GM12878 (cell line): ENCODE results near the gene ESRRB. TPM values are rescaled to one million over a fixed set of nuclear protein-coding genes. Genes with fewer than 3 reads are reported as not detected.
A peak's percentile ranks its signal among the peaks of the same experiment; 100 is the strongest.

ENCODE experiments used
- ATAC-seq: fragments of 200-7000 bp; cut with Tn5 transposase; 3 replicates; pipeline ENCODE4 v1.9.1; 2020; ENCODE audit warnings: mild to moderate bottlenecking, moderate library complexity
- BruUV-seq: library from RNA; stranded (reverse); fragments of 400-500 nt; replicated peaks from 2 replicates; lab custom pipeline; 2021; lab: Mats Ljungman, UMichigan
- CTCF ChIA-PET: fragments of 300-600 bp; sonication (Branson Sonifier 250); formaldehyde crosslinking; extraction: SDS; loops from one replicate; lab custom pipeline; 2021; ENCODE audit warnings: inconsistent platforms; lab: Yijun Ruan, JAX
- POLR2A ChIA-PET: fragments of 350-600 bp; formaldehyde crosslinking; extraction: SDS; loops from one replicate; lab custom pipeline; 2021; ENCODE audit warnings: inconsistent platforms; lab: Charles Lee
- RAD21 ChIA-PET: fragments of 300-600 bp; sonication (Branson Sonifier 250); formaldehyde crosslinking; loops from one replicate; lab custom pipeline; 2023; ENCODE audit warnings: antibody characterized with exemption; ENCODE audit not compliant: unreplicated experiment; lab: Charles Lee
- SMC1A ChIA-PET: fragments of 300-600 bp; sonication (Branson Sonifier 250); formaldehyde crosslinking; loops from one replicate; lab custom pipeline; 2023; ENCODE audit not compliant: unreplicated experiment, uncharacterized antibody; lab: Charles Lee
- DNase-seq: peaks from one replicate; pipeline ENCODE4 v3.0.0-alpha.2; 2011; ENCODE audit warnings: low read depth, low spot score
- FAIRE-seq: peaks from 3 replicates; lab custom pipeline; 2011; peaks lifted over from hg19 to GRCh38; lab: Jason Lieb, UNC
- H2AFZ ChIP-seq: 2 replicates; pipeline ENCODE4 v1.6.0; 2011; ENCODE audit warnings: low read depth, low read length, control low read depth; ENCODE audit not compliant: control insufficient read depth
- H3K27ac ChIP-seq: 2 replicates; pipeline ENCODE4 v1.5.1; 2011; ENCODE audit warnings: control low read depth; ENCODE audit not compliant: control insufficient read depth, insufficient read depth
- H3K27me3 ChIP-seq, 2 experiments: replicated peaks in 1 of 2; 2 replicates each; pipeline versions ENCODE4 v1.6.0 to v1.6.1; 2011; ENCODE audit warnings: low read length in 1 of 2; ENCODE audit not compliant: control insufficient read depth in 2 of 2, insufficient read depth in 2 of 2
- H3K36me3 ChIP-seq, 2 experiments: 2 replicates each; pipeline ENCODE4 v1.5.1; 2011; ENCODE audit warnings: low read length in 1 of 2; ENCODE audit not compliant: control insufficient read depth in 2 of 2, insufficient read depth in 2 of 2
- H3K4me1 ChIP-seq: 2 replicates; pipeline ENCODE4 v1.6.1; 2011; ENCODE audit warnings: mild to moderate bottlenecking, low read length, moderate library complexity, mixed read lengths; ENCODE audit not compliant: control insufficient read depth, insufficient read depth
- H3K4me2 ChIP-seq: 2 replicates; pipeline ENCODE4 v1.6.0; 2011; ENCODE audit warnings: control low read depth; ENCODE audit not compliant: control insufficient read depth, insufficient read depth
- H3K4me3 ChIP-seq: fragments of 200-600 bp; sonication (generic); 2 replicates; pipeline ENCODE4 v1.5.1; 2016
- H3K79me2 ChIP-seq: 2 replicates; pipeline ENCODE4 v1.6.0; 2011; ENCODE audit warnings: low read length; ENCODE audit not compliant: control insufficient read depth, insufficient read depth
- H3K9ac ChIP-seq: 2 replicates; pipeline ENCODE4 v1.8.0; 2011; ENCODE audit warnings: low read length, control low read depth, mixed read lengths; ENCODE audit not compliant: control insufficient read depth, insufficient read depth
- H3K9me3 ChIP-seq: replicated peaks from 3 replicates; pipeline ENCODE4 v1.5.1; 2011; ENCODE audit warnings: mild to moderate bottlenecking, low read length; ENCODE audit not compliant: control insufficient read depth, insufficient read depth
- H4K20me1 ChIP-seq: 2 replicates; pipeline ENCODE4 v1.6.0; 2011; ENCODE audit not compliant: control insufficient read depth, insufficient read depth
- CREB1 ChIP-seq: IDR thresholded peaks from 2 replicates; pipeline ENCODE4 v1.6.1; 2012; ENCODE audit warnings: low read depth, mild to moderate bottlenecking, inconsistent platforms
- HDAC6 ChIP-seq: fragments of 200-600 bp; sonication (generic); IDR thresholded peaks from one replicate; pipeline ENCODE4 v1.8.0; 2017; ENCODE audit warnings: antibody characterized with exemption; ENCODE audit not compliant: unreplicated experiment
- HDGF ChIP-seq: fragments of 450-650 bp; IDR thresholded peaks from 2 replicates; pipeline ENCODE4 v1.6.1; 2016; ENCODE audit warnings: antibody characterized with exemption
- IKZF1 ChIP-seq: fragments of 450-650 bp; conservative IDR thresholded peaks from 2 replicates; pipeline ENCODE4 v1.6.1; 2017; ENCODE audit warnings: antibody characterized with exemption, mild to moderate bottlenecking
- LARP7 ChIP-seq: fragments of 450-650 bp; IDR thresholded peaks from 2 replicates; pipeline ENCODE4 v1.6.1; 2017; ENCODE audit warnings: mild to moderate bottlenecking
- MAX ChIP-seq: IDR thresholded peaks from 2 replicates; pipeline ENCODE4 v1.6.1; 2012; ENCODE audit warnings: low read depth, low read length, improper control_type of control experiment
- ZBED1 ChIP-seq: IDR thresholded peaks from 2 replicates; pipeline ENCODE4 v1.6.1; 2016; ENCODE audit warnings: borderline replicate concordance
- ZBTB40 ChIP-seq: fragments of 450-650 bp; IDR thresholded peaks from 2 replicates; pipeline ENCODE4 v1.6.1; 2016; ENCODE audit warnings: mild to moderate bottlenecking, moderate library complexity, borderline replicate concordance
- ZNF384 ChIP-seq: IDR thresholded peaks from 2 replicates; pipeline ENCODE4 v1.6.1; 2012; ENCODE audit warnings: low read depth, mild to moderate bottlenecking, low read length, improper control_type of control experiment, borderline replicate concordance
- WGBS: methylation state at CpG from one replicate; pipeline ENCODE4 v1.1.6; 2016; ENCODE audit warnings: low lambda C conversion rate; ENCODE audit not compliant: insufficient replicate concordance, insufficient coverage; ENCODE audit errors: missing lambda C conversion rate; 5-methylcytosine and 5-hydroxymethylcytosine counted together
- in situ Hi-C: fragments of 300-500 bp; cut with MboI; formaldehyde crosslinking; loops from 9 replicates; pipeline ENCODE4 v1.14.3; 2018; ENCODE audit warnings: mixed read lengths
- intact Hi-C: fragments of 100-400 bp; cut with micrococcal nuclease; formaldehyde crosslinking; loops from one replicate; pipeline ENCODE4 v1.14.2; 2022; ENCODE audit not compliant: unreplicated experiment
- polyA plus RNA-seq, 11 experiments: library from polyadenylated mRNA; depleted of rRNA in 4 of 11; unstranded in 6 of 11; stranded (reverse) in 5 of 11; fragments of >200 nt; fragmentation: Nextera tagmentation in 4 of 11; fragmentation: Illumina TruSeq in 1 of 11; extraction: Ambion mirVana in 4 of 11; extraction: Trizol in 1 of 11; gene quantifications; 1 replicate in 1 of 11; 2 replicates in 10 of 11; pipeline versions ENCODE4 v1.2.1 to v1.2.3, GENCODE V29; 2011 to 2016; ENCODE audit warnings: inconsistent platforms in 2 of 11, missing spikeins in 2 of 11, low read depth in 1 of 11
- total RNA-seq, 4 experiments: library from RNA; depleted of rRNA in 3 of 4; stranded (reverse); fragments of >200 nt in 3 of 4; fragmentation: Illumina TruSeq in 1 of 4; extraction: Trizol in 1 of 4; gene quantifications; 2 replicates each; pipeline versions ENCODE4 v1.2.1 to v1.2.3, GENCODE V29; 2013 to 2021
- TF ChIP-seq, protein P1 (sequence below): IDR thresholded peaks from 2 replicates; pipeline ENCODE4 v1.6.1; 2012; ENCODE audit warnings: improper control_type of control experiment, low read depth, low read length; ENCODE audit not compliant: insufficient replicate concordance

ESRRB gene
- total and polyA plus RNA-seq, 10 of the 15 experiments (the other 5 are each of a cell fraction or from before 2014, with no cell fraction given) = 0.03 to 0.73 (median 0.11) TPM; not detected in 6

GRCh38 chr14:76351941-76352340 lies 24.0 kb upstream of the ESRRB start (continued):
- TF ChIP-seq, protein P1, sequence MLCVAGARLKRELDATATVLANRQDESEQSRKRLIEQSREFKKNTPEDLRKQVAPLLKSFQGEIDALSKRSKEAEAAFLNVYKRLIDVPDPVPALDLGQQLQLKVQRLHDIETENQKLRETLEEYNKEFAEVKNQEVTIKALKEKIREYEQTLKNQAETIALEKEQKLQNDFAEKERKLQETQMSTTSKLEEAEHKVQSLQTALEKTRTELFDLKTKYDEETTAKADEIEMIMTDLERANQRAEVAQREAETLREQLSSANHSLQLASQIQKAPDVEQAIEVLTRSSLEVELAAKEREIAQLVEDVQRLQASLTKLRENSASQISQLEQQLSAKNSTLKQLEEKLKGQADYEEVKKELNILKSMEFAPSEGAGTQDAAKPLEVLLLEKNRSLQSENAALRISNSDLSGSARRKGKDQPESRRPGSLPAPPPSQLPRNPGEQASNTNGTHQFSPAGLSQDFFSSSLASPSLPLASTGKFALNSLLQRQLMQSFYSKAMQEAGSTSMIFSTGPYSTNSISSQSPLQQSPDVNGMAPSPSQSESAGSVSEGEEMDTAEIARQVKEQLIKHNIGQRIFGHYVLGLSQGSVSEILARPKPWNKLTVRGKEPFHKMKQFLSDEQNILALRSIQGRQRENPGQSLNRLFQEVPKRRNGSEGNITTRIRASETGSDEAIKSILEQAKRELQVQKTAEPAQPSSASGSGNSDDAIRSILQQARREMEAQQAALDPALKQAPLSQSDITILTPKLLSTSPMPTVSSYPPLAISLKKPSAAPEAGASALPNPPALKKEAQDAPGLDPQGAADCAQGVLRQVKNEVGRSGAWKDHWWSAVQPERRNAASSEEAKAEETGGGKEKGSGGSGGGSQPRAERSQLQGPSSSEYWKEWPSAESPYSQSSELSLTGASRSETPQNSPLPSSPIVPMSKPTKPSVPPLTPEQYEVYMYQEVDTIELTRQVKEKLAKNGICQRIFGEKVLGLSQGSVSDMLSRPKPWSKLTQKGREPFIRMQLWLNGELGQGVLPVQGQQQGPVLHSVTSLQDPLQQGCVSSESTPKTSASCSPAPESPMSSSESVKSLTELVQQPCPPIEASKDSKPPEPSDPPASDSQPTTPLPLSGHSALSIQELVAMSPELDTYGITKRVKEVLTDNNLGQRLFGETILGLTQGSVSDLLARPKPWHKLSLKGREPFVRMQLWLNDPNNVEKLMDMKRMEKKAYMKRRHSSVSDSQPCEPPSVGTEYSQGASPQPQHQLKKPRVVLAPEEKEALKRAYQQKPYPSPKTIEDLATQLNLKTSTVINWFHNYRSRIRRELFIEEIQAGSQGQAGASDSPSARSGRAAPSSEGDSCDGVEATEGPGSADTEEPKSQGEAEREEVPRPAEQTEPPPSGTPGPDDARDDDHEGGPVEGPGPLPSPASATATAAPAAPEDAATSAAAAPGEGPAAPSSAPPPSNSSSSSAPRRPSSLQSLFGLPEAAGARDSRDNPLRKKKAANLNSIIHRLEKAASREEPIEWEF = no peak

DNA sequence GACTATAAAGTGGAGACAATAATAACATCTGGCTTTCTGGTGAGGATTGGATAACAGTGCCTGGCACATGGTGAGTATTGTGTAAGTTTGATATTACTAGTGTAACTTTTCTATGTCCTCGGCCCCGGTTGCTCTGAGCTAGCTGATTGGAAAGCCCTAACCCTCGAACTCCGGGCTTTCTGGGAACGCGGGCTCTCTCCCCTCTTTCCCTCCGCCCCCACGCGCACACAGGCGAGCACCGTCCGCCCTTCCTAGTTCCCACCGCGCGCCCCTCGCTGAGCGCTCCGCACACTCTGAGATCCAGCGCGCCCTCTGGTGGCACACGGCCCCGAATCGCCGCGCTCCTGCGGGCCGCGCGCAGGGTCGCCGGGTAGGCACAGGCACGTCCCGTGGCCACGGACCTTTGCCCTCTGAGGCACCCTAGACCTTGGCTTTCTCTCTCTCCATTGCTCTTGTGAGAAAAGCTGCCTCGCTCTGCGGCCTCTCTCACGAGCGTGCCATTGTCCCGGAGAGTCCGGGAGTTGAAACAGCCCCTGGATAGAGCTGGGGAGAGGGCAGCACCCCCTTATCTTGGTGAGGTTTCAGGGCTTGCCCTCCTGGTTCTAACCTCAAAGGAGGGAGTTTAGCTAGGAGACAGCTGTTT lies 23.2 kb upstream of the ESRRB start:
- 4% methylated on average over 30 of the region's 40 CpGs for WGBS
- Histone ChIP-seq H3K27ac (no peak overlapping the region), H3K9me3 (no peaks in the 10 kb centered on the region), H3K79me2 (no peaks in the 10 kb centered on the region), H3K4me3 (no peak overlapping the region), H3K4me2 (peak overlapping the region; percentile 70), H3K9ac (peak overlapping the region; percentile 16), H3K27me3 (no peaks in the 10 kb centered on the region), H3K4me1 (0 out of 2 replicates have a peak, but pooled peaks cover 3% of the 10 kb centered on the region), H4K20me1 (no peaks in the 10 kb centered on the region), H2AFZ (peak overlapping the region; percentile 68), H3K36me3 (no peaks in the 10 kb centered on the region)
- FAIRE-seq (no peak), ATAC-seq (peak; percentile 98), DNase-seq (peak; percentile 4)
- ChIA-PET SMC1A (interaction anchor here (0.6 to 4.7 kb wide), 38 partner anchors 8 to 644 kb away, joined by 3 to 78 read pairs (median 4); partner anchors contain the start of gene GPATCH2L), POLR2A (interaction anchor here (0.7 to 2.5 kb wide), 4 partner anchors 147 to 303 kb away, joined by 3 to 8 read pairs (median 4); no protein-coding TSS in a partner anchor), CTCF (interaction anchor here (0.7 to 6.4 kb wide), 51 partner anchors 9 to 776 kb away, joined by 3 to 165 read pairs (median 4); partner anchors contain the start of gene GPATCH2L), RAD21 (interaction anchor here (0.6 to 4.1 kb wide), 25 partner anchors 15 to 644 kb away, joined by 3 to 41 read pairs (median 4); partner anchors contain the start of gene GPATCH2L)
- in situ Hi-C loops = loop anchor here (10.0 kb wide), 1 partner anchor 298 kb away; no protein-coding TSS in a partner anchor
- intact Hi-C loops = loop anchor here (1.0 to 10.0 kb wide), 4 partner anchors 34 to 302 kb away; partner anchors contain the start of gene GPATCH2L
- BruUV-seq = no TSS peak
- TF ChIP-seq HDGF (0 out of 2 replicates have a peak, but pooled peaks have one; percentile 38), CREB1 (no peak), ZBED1 (no peak), MAX (no peak), IKZF1 (peak; percentile 41; the same call in 1 of the 2 replicates), HDAC6 (peak; percentile 58), ZBTB40 (no peak), LARP7 (peak; percentile 76), ZNF384 (no peak)
